NCI-H146 (cell line): ENCODE data around the gene TBC1D24.

Experiments
- DNase-seq: peaks from one replicate; lab custom pipeline; 2025; lab: John Stamatoyannopoulos, UW

TBC1D24 gene

DNA sequence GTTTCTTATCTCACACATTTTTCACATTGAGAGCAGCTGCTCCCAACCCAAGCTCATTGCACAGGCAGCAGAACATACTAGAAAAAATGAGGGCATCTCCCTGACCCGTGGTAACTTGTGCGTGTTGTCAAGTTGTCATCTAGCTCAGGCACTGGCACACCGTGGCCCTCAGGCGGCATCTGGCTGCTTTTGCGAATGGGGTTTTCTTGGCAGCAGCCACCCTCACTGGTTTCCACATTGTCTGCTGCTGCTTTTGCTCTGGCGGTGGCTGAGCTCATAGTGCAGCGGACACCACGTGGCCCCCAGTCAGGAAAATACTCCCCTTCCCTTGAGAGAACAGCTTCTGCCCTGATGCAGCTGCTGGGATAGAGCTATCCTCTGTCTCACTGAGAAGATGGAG is 24.4 kb upstream of the TBC1D24 start:
- no peak for DNase-seq

DNA sequence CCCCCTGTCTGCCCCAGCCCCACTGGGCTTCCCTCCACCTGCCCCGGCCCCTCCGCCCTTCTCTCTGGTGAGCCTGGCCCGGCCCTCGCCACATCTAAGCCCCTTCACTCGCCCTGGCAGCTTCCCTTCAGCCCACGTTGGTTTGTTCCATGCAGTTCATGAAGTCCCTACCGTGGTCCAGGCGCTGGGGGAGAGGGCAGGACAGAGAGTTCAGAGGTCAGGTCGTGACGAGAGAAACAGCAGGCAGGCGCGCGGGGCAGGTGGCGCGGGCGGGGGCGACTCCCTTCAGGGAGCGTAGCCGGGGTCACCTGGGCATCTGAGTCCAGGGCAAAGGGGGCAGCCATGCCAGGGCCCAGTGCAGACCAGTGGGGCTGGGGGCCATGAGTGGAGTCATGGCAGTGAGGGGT is 23.9 kb upstream of the TBC1D24 start:
- no peak for DNase-seq

DNA sequence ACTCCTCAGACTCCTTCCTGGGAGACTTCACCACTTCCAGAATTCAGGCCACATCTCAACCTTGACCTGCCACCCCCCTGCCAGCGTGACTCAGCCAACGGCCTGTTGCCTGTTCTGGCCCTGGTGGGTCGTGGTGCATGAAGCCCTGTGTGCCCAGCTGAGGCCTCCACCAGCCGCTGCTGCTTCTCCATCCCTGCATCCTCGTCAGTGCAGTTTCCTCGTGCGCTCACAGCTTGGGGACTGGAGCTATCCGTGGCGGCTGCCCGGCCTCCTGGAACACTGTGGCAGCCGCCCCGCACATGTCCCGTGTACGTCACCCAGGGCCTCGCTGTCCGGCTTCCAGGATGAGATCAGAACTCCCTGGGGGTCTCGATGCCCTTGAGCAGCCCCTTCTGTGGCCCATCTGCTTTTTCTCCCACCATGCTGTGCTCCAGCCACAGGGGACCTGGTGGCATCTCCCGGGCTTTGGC is 23.0 kb upstream of the TBC1D24 start:
- no peak for DNase-seq

DNA sequence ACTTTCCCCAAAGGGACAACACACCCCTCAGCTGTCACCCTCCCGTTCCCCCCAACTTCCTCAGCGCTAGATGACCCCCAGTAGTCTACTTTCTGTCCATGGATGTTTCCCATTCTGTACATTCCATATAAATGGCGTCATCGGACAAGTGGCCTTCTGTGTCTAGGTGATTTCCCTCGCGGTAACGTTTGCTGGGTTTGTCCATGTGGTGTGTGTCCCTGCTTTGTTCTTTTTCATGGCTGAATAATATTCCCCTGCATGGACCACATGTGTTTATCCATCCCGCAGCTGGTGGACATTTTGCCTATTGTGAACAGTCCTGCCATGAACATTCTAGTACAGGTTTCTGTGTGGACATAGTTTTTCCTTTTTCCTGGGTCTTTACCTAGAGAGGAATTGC is 22.3 kb upstream of the TBC1D24 start:
- no peak for DNase-seq

DNA sequence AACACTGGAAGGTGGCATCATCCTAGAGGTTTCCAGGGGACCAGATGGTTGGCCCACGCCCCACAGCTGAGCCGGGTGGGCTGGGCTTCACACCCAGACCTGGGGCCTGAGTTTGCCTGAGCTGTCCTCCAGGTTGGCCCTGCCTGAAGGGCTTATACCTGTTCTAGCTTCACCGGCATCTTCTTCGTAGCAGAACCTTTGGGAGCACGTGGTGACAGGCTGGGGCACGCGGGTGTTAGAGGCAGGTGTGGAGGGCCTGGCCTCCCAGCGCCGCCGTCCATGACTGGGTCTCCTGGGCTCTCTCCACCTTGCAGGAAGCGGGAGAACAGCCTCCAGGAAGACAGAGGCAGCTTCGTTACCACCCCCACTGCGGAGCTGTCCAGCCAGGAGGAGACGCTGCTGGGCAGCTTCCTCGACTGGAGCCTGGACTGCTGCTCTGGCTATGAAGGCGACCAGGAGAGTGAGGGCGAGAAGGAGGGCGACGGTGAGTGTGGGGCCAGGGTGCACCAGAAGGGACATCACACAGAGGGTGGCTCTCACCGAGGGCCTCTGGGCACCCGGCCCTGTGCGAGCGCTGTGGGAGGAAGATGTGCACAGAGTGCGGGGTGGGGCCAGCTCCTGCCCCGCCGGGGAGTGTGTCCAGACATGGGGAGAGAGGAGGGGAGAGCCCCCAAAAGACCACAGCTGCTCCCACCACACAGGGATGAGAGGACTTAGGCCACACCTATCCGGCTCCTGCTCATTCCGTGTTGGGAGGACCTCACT is 19.7 kb upstream of the TBC1D24 start:
- no peak for DNase-seq

DNA sequence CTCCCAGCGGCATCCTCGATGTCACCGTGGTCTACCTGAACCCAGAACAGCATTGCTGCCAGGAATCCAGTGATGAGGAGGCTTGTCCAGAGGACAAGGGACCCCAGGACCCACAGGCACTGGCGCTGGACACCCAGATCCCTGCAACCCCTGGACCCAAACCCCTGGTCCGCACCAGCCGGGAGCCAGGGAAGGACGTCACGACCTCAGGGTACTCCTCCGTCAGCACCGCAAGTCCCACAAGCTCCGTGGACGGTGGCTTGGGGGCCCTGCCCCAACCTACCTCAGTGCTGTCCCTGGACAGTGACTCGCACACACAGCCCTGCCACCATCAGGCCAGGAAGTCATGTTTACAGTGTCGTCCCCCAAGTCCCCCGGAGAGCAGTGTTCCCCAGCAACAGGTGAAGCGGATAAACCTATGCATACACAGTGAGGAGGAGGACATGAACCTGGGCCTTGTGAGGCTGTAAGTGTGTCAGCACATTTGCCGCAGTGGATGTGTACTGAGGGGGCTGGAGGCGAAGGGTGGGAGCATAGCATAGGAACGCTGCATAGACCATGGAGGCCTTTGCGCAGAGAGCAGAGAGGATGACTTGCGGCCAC is 18.3 kb upstream of the TBC1D24 start:
- no peak for DNase-seq

DNA sequence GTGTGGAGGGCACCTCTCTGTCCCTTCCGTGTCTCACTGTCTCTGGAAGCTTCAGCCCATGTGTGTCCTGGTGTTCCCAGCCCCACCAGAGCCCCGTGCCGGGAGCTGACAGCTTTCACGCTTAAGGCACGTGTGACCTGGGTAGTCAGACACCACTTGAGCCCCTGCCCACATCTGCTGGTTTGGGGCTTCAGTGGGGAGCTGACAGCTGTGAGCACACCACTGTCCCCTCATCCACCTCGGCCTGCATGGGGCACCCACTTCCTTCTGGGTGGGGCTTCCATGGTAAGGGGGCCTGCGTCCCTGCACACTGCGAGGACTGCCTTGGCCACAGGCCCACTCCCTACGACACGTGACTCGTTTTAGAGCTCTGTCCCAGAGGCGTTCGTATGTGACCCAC is 17.7 kb upstream of the TBC1D24 start:
- DNase-seq: no peak

DNA sequence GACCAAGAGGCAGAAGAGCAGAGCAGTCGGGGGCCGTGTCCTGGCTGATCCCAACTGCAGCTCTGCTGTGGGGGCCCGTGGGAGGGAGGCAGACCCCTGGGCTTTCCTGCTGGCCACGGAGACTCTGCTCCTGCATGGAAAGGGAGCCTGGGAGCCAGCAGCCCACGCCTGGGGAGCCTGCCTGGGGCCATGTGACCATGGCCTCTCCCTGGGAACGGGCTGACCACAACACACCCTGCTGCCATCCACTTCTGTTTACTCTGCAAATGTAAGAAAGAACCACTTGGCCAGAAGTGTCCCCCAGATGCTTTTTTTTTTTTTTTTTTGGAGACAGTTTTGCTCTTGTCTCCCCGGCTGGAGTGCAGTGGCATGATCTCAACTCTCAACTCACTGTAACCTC is 17.0 kb upstream of the TBC1D24 start:
- no peak for DNase-seq

DNA sequence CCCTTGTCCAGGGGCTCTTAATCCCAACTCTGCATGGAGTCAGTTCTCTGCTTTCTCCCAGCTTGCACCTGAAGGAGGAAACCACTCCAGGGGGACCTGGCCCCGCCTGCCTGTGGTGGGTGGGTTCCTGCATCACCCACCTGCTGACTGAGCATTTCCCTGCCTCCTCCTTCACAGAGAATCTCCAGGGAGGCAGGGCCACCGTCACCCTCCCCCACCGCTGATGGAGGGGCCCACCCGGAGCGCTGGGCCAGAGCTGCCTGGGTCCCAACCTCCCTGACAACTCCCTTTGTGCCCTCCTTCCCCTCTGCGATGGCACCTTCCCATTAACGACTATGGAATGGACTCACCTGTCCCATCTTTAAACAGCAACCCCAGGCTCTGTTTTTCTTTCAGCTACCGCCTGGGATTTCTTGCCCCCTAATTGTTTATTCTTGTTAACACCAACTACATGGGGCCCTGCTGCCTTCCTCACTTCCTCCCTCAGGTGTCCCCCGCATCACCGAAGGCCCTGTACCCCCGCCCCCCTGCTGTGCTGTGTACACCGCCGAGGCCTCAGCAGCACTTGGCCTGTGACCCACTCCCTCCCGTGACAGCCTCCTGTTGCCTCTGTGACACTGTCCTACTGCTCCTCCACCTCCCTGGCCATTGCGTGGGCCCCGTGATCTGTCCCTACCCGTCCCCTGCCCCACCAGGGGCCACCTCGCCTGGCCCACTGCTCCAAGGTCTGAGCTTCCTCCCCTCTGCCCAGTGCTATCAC is 15.9 kb upstream of the TBC1D24 start:
- peak; percentile 63 for DNase-seq

DNA sequence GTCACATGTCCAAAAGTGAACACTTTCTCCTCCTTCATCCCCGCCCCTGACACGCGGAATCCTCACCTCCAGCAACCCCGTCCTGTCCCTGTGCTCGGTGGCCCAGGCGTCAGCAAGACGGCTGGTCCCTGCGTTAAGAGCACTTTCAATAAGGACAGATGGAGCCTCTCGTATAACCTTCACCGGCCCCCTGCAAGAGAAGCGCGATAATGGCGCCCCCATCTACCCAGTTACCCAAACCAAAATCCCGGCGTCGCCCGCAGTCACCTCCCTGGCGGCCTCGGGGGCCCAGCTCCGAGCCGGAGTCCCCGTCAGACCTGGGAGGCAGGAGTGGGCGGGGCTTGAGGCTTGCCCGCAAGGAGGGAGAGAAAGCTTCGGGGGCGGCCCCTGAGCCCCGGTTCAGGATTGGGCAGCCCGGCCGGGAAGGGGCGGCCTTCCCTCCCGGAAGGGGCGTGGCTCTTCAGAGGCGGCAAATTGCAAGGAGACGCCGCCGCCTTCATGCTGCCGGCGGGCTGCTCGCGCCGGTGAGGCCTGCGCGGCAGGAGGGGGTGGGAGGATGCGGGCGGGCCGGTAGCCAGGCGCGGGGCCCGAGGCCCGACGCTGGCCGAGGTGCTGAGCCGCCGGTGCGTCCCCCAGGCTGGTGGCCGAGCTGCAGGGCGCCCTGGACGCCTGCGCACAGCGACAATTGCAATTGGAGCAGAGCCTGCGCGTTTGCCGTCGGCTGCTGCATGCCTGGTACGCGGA is 15.1 kb upstream of the TBC1D24 start, which contains the start of gene TEDC2:
TEDC2 (plus strand) TSS at position 463 of the 744 bp plus-strand sequence; CDS start at position 499, 36 bp downstream.
- peak; percentile 98 for DNase-seq

DNA sequence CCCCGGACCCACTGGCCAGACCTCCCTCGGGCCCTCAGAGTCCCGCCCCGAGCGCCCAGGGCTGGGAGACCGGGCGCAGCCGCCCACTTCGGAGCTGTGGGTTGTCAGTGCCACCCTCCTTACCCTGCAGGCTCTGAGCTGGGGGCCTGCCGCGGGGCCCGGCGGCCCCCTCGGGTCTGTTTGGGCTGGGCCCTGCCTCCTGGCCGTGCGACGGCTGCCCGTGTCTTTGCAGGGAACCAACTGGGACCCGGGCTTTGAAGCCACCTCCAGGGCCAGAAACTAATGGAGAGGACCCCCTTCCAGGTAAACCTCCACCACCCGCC is 14.6 kb upstream of the TBC1D24 start:
- no peak for DNase-seq

DNA sequence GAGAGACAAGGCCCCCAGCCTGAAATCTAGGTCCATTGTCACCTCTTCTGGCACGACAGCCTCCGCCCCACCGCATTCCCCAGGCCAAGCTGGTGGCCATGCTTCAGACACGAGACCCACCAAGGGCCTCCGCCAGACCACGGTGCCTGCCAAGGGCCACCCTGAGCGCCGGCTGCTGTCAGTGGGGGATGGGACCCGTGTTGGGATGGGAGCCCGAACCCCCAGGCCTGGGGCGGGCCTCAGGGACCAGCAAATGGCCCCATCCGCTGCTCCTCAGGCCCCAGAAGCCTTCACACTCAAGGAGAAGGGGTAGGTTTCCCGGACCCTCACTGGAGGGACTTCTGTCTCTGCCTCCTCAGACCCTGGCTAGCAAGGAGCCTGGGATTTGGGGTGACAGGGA is 14.0 kb upstream of the TBC1D24 start:
- no peak for DNase-seq

DNA sequence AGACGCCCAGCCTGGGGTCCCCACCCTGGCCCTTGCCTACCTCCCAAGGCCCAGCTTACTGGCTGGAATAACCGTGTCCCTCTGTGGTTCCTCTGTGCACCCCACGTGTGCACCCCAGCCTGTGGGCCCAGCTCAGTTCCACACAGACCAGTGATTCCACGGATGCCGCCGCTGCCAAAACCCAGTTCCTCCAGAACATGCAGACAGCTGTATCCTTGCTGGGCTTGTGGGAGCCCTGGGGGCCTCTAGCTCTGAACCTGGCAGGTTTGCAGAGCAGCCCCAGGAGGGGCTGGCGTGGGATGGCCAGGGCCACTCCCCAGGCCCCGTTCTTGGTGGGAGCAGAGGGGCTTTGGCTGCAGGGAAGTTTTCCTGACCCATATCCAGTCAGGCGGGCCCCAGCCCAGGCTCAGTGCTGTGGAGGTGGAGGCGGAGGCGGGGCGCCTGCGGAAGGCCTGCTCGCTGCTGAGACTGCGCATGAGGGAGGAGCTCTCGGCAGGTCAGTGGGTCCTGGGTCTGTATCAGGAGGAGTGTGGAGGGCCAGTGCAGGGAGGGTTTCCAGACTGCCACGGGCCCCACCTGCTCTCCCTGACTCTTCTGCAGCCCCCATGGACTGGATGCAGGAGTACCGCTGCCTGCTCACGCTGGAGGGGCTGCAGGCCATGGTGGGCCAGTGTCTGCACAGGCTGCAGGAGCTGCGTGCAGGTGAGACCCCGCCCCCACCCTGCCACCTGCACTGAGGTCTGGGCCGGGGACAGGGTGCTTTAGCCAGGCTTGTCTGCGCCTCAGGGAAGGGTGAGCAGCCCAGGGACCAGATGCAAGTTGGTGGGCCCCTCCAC is 12.7 kb upstream of the TBC1D24 start:
- DNase-seq: no peak

DNA sequence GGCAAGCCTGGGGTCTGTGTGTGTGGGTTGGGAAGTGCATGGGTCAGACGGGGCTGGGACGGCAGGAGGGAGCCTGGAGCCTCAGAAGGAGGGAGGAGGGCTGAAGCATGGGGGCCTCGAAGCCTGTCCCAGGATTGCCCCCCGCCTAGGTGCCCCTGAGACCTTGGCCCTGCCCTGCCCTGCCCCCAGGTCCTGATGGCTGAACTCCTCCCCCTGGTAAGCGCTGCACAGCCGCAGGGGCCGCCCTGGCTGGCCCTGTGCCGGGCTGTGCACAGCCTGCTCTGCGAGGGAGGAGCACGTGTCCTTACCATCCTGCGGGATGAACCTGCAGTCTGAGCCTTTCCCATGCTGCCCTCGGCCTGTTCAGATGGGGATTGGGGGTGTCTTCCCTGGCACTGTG is 10.6 kb upstream of the TBC1D24 start:
- no peak for DNase-seq

DNA sequence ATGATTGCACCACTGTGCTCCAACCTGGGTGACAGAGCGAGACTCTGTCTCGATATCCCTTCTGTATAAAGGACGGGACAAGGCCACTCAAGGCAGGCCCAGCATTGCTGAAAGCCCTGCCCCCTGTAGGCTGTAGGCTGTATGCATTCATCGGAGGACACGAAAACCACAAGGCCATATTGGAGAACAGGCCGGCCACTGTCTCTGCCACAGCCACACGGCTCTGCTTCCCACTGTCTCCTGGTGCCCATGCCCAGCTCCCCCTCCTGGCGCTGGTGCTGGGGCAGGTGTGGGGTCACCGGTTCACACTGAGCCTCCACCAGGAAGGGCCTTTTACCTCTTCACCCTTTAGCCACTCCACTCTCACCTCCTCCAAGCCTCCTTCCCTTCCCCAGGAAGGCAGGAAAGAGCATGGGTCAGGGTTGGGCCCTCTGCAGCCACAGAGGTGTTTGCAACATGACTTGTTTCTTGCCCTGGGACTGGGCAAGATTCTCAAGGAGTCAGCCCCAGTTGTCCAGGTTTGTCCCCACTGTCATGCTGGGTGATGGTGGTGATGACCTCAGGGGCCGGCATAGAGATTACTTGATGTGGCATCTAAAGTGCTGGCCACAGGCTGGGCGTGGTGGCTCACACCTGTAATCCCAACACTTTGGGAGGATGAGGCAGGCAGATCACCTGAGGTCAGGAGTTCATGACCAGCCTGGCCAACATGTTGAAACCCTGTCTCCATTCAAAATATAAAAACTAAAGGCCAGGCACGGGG is 9.1 kb upstream of the TBC1D24 start:
- no peak for DNase-seq

DNA sequence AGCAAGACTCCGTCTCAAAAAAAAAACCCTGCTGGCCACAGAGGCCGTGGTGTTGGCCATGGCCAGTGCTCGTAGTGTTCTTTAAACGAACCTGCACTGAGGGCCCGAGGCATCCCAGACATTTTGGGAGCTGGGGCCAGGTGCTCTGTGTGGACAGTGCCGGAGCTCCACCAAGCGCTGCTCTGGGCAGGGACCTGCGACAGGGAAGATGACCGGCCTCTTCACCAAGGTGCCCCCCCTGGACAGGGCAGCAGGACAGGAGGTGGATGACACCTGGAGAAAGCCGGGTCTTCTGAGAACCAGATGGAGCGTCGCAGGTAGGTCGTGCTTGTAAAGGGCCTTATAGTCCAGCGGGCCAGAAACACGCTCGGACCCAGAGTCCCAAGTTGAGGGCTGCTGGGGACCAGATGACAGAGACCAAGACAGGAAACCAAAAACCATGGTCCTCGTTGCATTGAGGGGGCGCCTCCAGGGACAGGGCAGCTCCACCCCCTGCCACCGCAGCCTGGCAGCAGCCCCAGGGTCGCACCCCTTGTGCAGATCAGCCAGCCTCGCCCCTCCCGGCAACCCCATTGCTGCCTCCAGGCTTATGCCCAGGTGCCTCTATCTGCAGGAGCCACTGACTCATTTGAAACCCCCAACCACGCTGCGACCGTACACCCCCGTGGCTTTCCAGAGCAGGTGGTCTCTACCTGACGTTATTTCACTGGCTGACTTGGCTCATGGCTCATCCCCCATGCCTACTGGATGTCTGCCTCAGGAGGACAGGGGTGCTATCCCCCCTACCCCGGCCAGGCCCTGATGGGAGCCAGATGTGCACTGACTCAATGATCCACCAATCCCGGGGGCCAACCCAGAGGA is 8.0 kb upstream of the TBC1D24 start:
- DNase-seq: no peak

DNA sequence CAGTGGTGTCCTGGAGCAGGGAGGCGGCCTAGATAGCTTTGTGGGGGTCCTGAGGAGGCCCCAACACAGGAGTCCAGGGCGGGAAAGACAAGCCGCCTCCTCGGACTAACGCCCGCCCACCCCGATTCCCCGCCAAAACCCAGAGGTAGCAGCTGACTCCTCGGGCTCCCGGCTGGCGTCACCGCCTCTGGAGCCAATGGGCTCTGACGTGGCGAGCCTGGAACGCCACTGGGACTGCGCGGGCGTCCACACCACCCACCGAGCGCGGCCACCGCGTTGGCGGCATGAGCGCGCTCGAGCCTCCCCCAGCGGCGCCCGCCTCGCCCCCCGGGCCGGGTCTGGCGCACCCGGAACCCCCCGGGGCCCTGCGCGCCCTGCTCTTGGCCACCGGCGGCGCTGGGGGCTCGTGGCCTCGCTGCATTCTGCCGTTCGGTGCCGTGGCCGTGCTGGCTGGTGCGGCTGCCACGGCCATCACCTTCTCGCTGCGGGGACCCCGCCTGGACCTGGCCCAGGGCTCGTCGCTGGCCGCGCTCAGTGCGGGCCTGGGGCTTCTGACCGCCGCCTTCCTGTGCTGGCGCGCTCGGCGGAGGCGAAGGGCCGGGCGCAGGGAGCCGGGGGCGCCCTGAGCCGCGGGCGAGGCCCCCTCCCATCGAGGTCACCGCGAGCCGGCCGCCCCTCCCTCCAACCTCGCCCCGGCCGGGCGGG is 7.2 kb upstream of the TBC1D24 start:
- DNase-seq: peak; percentile 93

DNA sequence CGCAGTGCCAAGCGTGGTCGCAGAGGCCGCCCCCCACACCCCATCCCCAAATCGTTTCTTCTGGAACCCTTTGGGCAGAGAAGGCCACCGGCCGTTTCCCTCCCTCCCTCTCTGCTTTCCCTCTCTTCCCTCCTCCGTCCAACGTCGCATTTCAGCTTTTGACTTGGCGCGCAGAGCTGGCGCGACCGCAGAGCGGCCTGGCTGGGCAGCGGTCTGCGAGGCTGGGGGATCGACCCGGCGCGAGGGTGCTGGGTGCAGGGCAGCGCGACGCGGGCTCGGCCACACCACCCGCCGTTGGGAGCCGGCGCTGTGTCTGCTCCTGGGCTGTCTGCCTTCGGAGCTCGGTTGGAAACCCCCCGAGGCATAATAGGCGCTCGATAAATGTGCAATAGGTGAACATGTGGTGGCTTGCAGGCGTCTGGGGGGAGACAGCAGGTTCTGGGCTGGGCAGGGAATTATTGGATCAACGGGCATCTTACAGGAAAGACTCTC is 6.6 kb upstream of the TBC1D24 start:
- DNase-seq: peak; percentile 97
